GM18858 (cell line): ENCODE data around the gene SRSF8.
"Not testable (repeated sequence)": the region's sequence is repeated elsewhere in the genome, so short reads cannot be mapped to it uniquely, and the experiment has no call there.

ENCODE experiments used
- ATAC-seq: cut with Tn5 transposase; IDR thresholded peaks from one replicate; pipeline ENCODE4 v1.9.1; 2021; ENCODE audit not compliant: unreplicated experiment

The SRSF8 gene, protein sequence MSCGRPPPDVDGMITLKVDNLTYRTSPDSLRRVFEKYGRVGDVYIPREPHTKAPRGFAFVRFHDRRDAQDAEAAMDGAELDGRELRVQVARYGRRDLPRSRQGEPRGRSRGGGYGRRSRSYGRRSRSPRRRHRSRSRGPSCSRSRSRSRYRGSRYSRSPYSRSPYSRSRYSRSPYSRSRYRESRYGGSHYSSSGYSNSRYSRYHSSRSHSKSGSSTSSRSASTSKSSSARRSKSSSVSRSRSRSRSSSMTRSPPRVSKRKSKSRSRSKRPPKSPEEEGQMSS

GRCh38 chr11:95066716-95067038 lies at the start of gene SRSF8:
Gene SRSF8, plus strand, starts transcription at chr11:95066919. Its CDS starts 308 bp downstream, at chr11:95067227.
- ATAC-seq: peak; percentile 33

GRCh38 chr11:95021468-95021867 lies 45.3 kb upstream of the SRSF8 start:
- not testable (repeated sequence) for ATAC-seq

GRCh38 chr11:95024958-95025357 lies 41.8 kb upstream of the SRSF8 start, which contains the start of gene KDM4E:
Gene KDM4E, plus strand, starts transcription at chr11:95025258. Its CDS starts 300 bp downstream, at chr11:95025558.
- no peak for ATAC-seq

DNA sequence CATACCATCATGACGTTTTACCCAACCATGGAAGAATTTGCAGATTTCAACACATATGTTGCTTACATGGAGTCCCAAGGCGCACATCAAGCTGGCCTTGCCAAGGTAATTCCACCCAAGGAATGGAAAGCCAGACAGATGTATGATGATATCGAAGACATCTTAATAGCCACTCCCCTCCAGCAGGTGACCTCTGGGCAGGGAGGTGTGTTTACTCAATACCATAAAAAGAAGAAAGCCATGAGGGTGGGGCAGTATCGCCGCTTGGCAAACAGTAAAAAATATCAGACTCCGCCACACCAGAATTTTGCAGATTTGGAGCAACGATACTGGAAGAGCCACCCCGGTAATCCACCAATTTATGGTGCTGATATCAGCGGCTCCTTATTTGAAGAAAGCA lies 41.1 kb upstream of the SRSF8 start:
- ATAC-seq: not testable (repeated sequence)

- no peak for ATAC-seq
Measured at GRCh38 chr11:95028357-95028756, 38.4 kb upstream of the SRSF8 start.

DNA sequence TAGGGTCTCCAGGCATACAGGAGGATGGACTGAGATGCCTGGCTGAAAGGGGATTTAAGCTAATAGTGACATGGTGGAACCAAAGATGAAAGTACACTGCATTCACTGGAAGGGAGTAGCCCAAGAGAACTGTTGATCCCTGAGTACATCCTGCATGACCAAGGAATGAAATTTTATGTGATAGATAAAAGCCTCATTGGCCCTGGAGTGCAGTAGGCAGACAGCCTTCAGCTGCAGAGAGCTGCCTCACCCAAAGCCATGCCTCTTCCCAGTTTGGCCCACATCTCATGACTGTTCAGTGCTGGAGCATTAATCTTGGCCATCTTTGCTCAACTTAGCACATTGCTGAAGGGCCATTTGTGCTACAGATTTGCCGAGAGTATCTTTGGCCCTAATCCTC lies 33.7 kb upstream of the SRSF8 start:
- ATAC-seq: no peak

DNA sequence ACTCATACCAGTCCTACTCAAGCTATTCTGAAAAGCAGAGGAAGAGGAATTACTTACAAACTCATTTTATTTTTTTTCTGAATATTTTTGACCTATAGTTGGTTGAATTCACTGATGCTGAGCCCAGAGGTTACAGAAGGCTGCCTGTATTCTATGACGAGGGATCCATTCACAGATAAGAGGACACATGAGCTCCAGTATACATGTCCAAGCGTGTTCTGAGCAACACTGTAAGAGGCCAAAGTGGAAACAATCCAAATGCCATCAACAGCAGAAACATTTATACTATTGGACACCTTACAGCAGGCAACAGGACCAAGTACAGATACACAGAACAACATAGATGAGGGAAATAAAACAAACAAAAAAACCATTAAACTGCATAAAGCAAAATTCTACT lies 31.4 kb upstream of the SRSF8 start:
- ATAC-seq: no peak

GRCh38 chr11:95037356-95038035 lies 29.2 kb upstream of the SRSF8 start:
- not testable (repeated sequence) for ATAC-seq

DNA sequence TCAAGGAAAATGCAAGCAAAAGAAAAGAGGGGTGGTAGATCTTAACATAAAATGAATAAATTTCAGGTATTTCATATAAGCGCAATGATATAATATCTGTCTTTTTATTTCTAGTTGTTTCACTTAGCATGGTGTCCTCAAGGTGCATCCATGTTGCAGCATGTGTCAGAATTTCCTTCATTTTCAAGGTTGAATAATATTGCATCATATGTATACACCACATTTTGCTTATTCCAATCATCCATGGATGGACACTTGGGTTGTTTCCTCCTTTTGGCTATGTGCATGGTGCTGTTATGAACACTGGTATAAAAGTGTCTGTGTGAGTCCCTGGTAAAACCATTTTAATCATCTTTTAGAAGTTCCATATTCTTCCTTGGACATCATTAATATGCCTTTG lies 24.5 kb upstream of the SRSF8 start:
- ATAC-seq: no peak

DNA sequence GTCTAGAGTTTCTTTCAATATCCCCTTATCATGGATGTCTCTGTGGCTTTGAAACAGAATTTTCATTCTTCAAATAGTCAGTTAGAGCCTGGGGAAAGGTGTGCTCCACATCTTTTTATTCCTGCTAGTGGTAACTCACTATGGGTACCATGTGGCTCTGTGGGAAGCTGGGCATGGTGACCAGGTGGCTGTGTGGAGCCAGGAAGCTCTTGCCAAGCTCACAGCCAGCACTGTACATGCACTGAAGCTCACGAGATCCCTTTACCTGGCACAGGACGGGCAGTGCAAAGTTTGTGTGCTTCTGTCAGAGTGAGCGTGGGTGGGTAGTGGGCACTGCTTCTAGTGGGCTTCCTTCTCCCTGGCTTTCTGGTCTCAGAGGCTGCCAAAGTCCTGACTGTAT lies 23.8 kb upstream of the SRSF8 start:
- no peak for ATAC-seq

GRCh38 chr11:95044010-95044409 lies 22.7 kb upstream of the SRSF8 start:
- ATAC-seq: no peak

GRCh38 chr11:95045812-95046211 lies 20.9 kb upstream of the SRSF8 start:
- no peak for ATAC-seq

GRCh38 chr11:95049122-95049521 lies 17.6 kb upstream of the SRSF8 start, which contains the start of gene KDM4F:
Gene KDM4F, plus strand, starts transcription at chr11:95049422.
- ATAC-seq: not testable (repeated sequence)

DNA sequence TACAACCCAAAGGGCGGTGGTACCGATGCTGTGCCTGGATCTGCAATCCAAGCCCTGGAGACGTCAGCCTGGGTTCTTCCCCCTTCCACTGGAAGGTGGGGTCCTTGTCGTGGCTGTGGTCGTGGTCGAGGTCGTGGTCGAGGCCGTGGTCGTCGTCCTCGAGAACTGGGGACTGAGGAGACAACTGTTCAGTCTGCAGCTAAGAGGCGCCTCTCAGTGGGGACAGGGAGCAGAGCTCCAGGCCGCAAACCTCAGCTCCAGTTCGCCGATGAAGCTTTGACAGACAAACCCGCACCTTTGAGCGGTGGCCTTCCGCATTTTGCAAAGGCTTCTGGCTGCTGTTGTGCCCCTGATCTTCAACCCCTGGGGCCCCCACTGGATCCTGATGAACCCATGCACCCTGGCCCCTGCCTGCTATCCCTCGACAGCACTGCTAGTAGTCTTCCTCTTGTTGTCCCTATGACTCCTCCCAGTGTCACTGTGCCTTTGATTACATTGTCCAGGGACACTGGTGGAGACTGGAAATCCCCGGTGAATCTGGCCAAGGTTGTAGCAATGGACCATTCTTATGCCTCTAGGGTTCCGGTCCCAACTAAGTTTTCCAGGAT lies 16.0 kb upstream of the SRSF8 start:
- ATAC-seq: no peak

- no peak for ATAC-seq
Measured at GRCh38 chr11:95054356-95054755, 12.4 kb upstream of the SRSF8 start.

DNA sequence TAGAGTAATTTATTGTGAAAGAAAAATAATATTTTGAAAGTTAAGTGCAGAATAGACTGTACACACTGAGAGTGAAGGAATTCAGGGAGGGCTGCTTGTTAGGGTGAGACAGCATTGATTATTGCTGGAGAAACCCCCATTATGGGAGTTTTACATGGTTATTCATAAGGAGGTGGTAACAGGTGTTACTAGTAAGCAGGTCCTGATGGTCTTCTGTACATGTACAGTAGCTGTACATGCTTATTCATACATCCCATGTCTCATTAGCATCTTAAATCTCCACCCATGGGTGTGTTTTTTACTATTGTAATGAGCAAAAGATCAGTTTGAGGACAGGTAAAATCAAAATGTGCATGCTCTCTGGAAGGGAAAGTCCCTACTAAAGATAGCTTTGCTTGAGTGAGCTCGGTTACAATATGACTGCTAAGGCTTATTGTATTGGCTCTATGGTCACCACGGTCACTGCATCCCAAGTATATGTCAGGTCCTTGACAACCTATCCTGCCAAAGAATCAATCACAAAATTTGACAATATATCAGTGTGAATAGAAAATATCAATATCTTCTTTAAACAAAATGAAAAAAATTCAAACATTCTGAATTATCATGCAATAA lies 11.3 kb upstream of the SRSF8 start:
- ATAC-seq: peak; percentile 99

- no peak for ATAC-seq
Measured at GRCh38 chr11:95057959-95058358, 8.8 kb upstream of the SRSF8 start.

GRCh38 chr11:95058621-95059020 lies 8.1 kb upstream of the SRSF8 start:
- no peak for ATAC-seq

DNA sequence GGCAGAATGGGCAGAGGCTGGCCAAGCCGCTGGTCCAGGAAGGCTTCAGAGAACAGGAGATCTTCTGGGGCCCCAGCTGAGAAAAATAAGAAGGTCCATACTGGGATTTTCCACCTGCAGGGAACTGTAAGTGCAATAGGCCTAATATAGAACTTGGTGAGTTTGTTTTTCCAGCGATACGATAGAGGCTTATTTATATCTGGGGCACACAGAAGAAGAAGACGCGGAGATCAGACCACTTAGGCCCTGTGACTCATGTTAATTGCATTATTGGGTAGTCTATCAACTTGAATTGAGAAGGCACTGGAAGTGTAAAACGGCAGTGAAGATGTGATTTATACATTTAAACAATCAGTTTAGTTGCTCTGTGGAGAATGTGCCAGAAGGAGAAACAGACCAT lies 7.7 kb upstream of the SRSF8 start:
- ATAC-seq: no peak

- no peak for ATAC-seq
Measured at GRCh38 chr11:95065336-95065735, 1.4 kb upstream of the SRSF8 start.

GRCh38 chr11:95067039-95067840 lies 521 bp downstream of the SRSF8 start:
- ATAC-seq: peak; percentile 39
